Measurements from ENCODE around the gene HNRNPAB.

- TF ChIP-seq CTCF (IDR thresholded peaks at IDR 0.05 in 4 of 5, conservative IDR thresholded peaks at IDR 0.05 in 1 of 5) (no peak), POLR2A (IDR thresholded peaks at IDR 0.05) (no peak)
These were observed 47.9 kb downstream of the HNRNPAB start for GRCh38 chr5:178252258-178252657.
